Activated CD4-positive, alpha-beta T cell treated with anti-CD3 and anti-CD28 coated beads for 4 hours (primary cell): ENCODE data around the gene SF3B1.
"Not testable (repeated sequence)": the region's sequence is repeated elsewhere in the genome, so short reads cannot be mapped to it uniquely, and the experiment has no call there.

Experiments used
- DNase-seq, 2 donors: peaks; one replicate each; pipeline ENCODE4 v3.0.0-alpha.2; 2020

Gene SF3B1

GRCh38 chr2:197378086-197378485, 56.7 kb downstream of the SF3B1 start:
- no peak for DNase-seq

GRCh38 chr2:197377670-197378069, 57.2 kb downstream of the SF3B1 start:
- DNase-seq = no peak

- no peak for DNase-seq
Observed at GRCh38 chr2:197372592-197372991, 62.2 kb downstream of the SF3B1 start.

- DNase-seq = not testable (repeated sequence)
Observed at GRCh38 chr2:197370664-197371063, 64.2 kb downstream of the SF3B1 start.

GRCh38 chr2:197369933-197370320, 64.9 kb downstream of the SF3B1 start:
- DNase-seq = no peak

GRCh38 chr2:197369228-197369932, 65.4 kb downstream of the SF3B1 start:
- DNase-seq = no peak

- no peak for DNase-seq
Observed at GRCh38 chr2:197368412-197368811, 66.4 kb downstream of the SF3B1 start.

- DNase-seq = no peak
Observed at GRCh38 chr2:197363998-197364397, 70.8 kb downstream of the SF3B1 start.

- no peak for DNase-seq
Observed at GRCh38 chr2:197360744-197361156, 74.1 kb downstream of the SF3B1 start.

GRCh38 chr2:197359859-197360258, 75.0 kb downstream of the SF3B1 start:
- no peak for DNase-seq

- no peak for DNase-seq
Observed at GRCh38 chr2:197358931-197359330, 75.9 kb downstream of the SF3B1 start.

GRCh38 chr2:197357986-197358385, 76.8 kb downstream of the SF3B1 start:
- no peak for DNase-seq

GRCh38 chr2:197356136-197356535, 78.7 kb downstream of the SF3B1 start:
- DNase-seq = no peak

GRCh38 chr2:197354169-197354558, 80.7 kb downstream of the SF3B1 start:
- DNase-seq = no peak

- DNase-seq = no peak
Observed at GRCh38 chr2:197353393-197354168, 81.2 kb downstream of the SF3B1 start.

- no peak for DNase-seq
Observed at GRCh38 chr2:197349699-197350098, 85.1 kb downstream of the SF3B1 start.

GRCh38 chr2:197348721-197349360, 86.0 kb downstream of the SF3B1 start:
- DNase-seq = no peak

GRCh38 chr2:197345846-197346370, 88.9 kb downstream of the SF3B1 start:
- DNase-seq = no peak

- DNase-seq = not testable (repeated sequence)
Observed at GRCh38 chr2:197343968-197344367, 90.9 kb downstream of the SF3B1 start.

- DNase-seq = no peak
Observed at GRCh38 chr2:197340591-197340990, 94.2 kb downstream of the SF3B1 start.
